ENCODE measurements around the gene PLEK. TPM values are rescaled to one million over a fixed set of nuclear protein-coding genes. Genes with fewer than 3 reads are reported as not detected.

PLEK gene
- total and polyA plus RNA-seq, 9 of the 15 experiments (the other 6 are each of a cell fraction or from before 2014, with no cell fraction given), result 0.14 to 1.2 (median 0.36) TPM

- TF ChIP-seq HDAC6 (IDR thresholded peaks at IDR 0.05; ENCODE audit: low read depth, low read length) (no peak), CREB3 (tag; conservative IDR thresholded peaks at IDR 0.05; ENCODE audit: low read depth) (no peak), CXXC5 (CRISPR knock-in tag; IDR thresholded peaks at IDR 0.05) (peak; percentile 27), NR2F6 (CRISPR knock-in tag; IDR thresholded peaks at IDR 0.05) (no peak), CEBPB (tag; IDR thresholded peaks at IDR 0.05) (no peak), KAT7 (CRISPR knock-in tag; IDR thresholded peaks at IDR 0.05; ENCODE audit: borderline replicate concordance) (no peak), PML (IDR thresholded peaks at IDR 0.05; ENCODE audit: low read length) (peak; percentile 67), CBFA2T2 (conservative IDR thresholded peaks at IDR 0.05) (peak; percentile 85), HBP1 (CRISPR knock-in tag; IDR thresholded peaks at IDR 0.05) (0 out of 2 replicates have a peak, but pooled peaks have one; percentile 64), SMARCE1 (IDR thresholded peaks at IDR 0.05) (0 out of 2 replicates have a peak, but pooled peaks have one; percentile 55), TBP (optimal IDR thresholded peaks at IDR 0.05; ENCODE audit: low read depth, low read length) (no peak), POLR2A (conservative IDR thresholded peaks at IDR 0.05) (no peak), ZNF263 (CRISPR knock-in tag; IDR thresholded peaks at IDR 0.05; ENCODE audit: borderline replicate concordance) (no peak), SIX5 (IDR thresholded peaks at IDR 0.05; ENCODE audit: borderline replicate concordance in 1 of 2, insufficient read depth in 1 of 2, low read depth in 1 of 2, low read length in 2 of 2) (no peak), TFAM (CRISPR knock-in tag; conservative IDR thresholded peaks at IDR 0.05) (no peak), MAZ (CRISPR knock-in tag; conservative IDR thresholded peaks at IDR 0.05 in 1 of 2, IDR thresholded peaks at IDR 0.05 in 1 of 2) (no peak; a peak in 1 of 4 replicates), PHF8 (IDR thresholded peaks at IDR 0.05; ENCODE audit: borderline replicate concordance, low read length) (no peak), HMG20A (CRISPR knock-in tag; conservative IDR thresholded peaks at IDR 0.05) (no peak), HNRNPH1 (optimal IDR thresholded peaks at IDR 0.05; ENCODE audit: low read depth, low read length) (no peak), FOXK1 (CRISPR knock-in tag; IDR thresholded peaks at IDR 0.05; ENCODE audit: borderline replicate concordance) (no peak), IRF9 (tag; IDR thresholded peaks at IDR 0.05) (no peak), KLF16 (IDR thresholded peaks at IDR 0.05) (peak; percentile 70; the same call in 1 of the 2 replicates)
- TF ChIP-seq, protein P1, sequence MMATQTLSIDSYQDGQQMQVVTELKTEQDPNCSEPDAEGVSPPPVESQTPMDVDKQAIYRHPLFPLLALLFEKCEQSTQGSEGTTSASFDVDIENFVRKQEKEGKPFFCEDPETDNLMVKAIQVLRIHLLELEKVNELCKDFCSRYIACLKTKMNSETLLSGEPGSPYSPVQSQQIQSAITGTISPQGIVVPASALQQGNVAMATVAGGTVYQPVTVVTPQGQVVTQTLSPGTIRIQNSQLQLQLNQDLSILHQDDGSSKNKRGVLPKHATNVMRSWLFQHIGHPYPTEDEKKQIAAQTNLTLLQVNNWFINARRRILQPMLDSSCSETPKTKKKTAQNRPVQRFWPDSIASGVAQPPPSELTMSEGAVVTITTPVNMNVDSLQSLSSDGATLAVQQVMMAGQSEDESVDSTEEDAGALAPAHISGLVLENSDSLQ (IDR thresholded peaks at IDR 0.05), result no peak; the same call in 1 of the 2 replicates
- TF ChIP-seq, protein P2, sequence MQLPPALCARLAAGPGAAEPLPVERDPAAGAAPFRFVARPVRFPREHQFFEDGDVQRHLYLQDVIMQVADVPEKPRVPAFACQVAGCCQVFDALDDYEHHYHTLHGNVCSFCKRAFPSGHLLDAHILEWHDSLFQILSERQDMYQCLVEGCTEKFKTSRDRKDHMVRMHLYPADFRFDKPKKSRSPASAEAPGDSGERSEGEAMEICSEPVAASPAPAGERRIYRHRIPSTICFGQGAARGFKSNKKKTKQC (CRISPR knock-in tag; IDR thresholded peaks at IDR 0.05), result no peak
Measured at GRCh38 chr2:68391869-68392268, 26.8 kb downstream of the PLEK start (continued).
